ENCODE measurements around the gene HPGDS.

DNA sequence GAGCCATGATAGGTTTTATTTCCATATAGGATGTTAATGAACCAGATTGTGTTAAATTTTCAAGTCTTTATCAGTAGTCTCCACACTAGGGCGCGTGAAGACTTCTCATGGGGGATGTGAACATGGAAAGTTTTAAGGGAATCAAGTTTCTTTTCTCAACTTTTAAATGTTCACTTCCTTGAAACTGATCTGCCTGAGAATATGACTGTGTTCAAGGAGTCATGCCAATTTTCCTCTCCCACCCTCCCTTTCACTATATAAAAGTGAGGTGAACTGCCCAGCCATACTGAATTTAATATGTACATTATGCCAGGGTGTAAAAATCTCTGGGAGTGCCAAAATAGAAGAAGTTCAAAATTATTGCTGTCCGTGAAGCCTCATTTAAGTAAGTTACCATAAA is 30.4 kb upstream of the HPGDS start:
- TF ChIP-seq, protein P1, sequence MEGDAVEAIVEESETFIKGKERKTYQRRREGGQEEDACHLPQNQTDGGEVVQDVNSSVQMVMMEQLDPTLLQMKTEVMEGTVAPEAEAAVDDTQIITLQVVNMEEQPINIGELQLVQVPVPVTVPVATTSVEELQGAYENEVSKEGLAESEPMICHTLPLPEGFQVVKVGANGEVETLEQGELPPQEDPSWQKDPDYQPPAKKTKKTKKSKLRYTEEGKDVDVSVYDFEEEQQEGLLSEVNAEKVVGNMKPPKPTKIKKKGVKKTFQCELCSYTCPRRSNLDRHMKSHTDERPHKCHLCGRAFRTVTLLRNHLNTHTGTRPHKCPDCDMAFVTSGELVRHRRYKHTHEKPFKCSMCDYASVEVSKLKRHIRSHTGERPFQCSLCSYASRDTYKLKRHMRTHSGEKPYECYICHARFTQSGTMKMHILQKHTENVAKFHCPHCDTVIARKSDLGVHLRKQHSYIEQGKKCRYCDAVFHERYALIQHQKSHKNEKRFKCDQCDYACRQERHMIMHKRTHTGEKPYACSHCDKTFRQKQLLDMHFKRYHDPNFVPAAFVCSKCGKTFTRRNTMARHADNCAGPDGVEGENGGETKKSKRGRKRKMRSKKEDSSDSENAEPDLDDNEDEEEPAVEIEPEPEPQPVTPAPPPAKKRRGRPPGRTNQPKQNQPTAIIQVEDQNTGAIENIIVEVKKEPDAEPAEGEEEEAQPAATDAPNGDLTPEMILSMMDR (IDR thresholded peaks at IDR 0.05) = no peak
- TF ChIP-seq EZH2 (IDR thresholded peaks at IDR 0.05; ENCODE audit: borderline replicate concordance, insufficient read depth, low read depth, low read length, poor library complexity, severe bottlenecking) = no peak

Measured in B cell (primary cell).